ENCODE results near the gene SRXN1.

GRCh38 chr20:664576-664975, 11.6 kb upstream of the SRXN1 start:
- TF ChIP-seq CTCF (IDR thresholded peaks at IDR 0.05; ENCODE audit: insufficient read depth, low read depth, low read length) (no peak), EZH2 (IDR thresholded peaks at IDR 0.05; ENCODE audit: insufficient read depth, low read length) (no peak)
